ENCODE measurements around the gene PLET1.

PLET1 gene

GRCh38 chr11:112267188-112267591, 6.5 kb upstream of the PLET1 start:
- H3K9me2 ChIP-seq (replicated peaks; ENCODE audit: insufficient read depth, low read length) = no peaks in the 10 kb centered on the region
- no peaks in the 10 kb centered on the region for H3K79me2 ChIP-seq (ENCODE audit: low read length)
- TF ChIP-seq, protein P1, sequence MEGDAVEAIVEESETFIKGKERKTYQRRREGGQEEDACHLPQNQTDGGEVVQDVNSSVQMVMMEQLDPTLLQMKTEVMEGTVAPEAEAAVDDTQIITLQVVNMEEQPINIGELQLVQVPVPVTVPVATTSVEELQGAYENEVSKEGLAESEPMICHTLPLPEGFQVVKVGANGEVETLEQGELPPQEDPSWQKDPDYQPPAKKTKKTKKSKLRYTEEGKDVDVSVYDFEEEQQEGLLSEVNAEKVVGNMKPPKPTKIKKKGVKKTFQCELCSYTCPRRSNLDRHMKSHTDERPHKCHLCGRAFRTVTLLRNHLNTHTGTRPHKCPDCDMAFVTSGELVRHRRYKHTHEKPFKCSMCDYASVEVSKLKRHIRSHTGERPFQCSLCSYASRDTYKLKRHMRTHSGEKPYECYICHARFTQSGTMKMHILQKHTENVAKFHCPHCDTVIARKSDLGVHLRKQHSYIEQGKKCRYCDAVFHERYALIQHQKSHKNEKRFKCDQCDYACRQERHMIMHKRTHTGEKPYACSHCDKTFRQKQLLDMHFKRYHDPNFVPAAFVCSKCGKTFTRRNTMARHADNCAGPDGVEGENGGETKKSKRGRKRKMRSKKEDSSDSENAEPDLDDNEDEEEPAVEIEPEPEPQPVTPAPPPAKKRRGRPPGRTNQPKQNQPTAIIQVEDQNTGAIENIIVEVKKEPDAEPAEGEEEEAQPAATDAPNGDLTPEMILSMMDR (IDR thresholded peaks at IDR 0.05; ENCODE audit: low read length) = no peak
- TF ChIP-seq EZH2 (optimal IDR thresholded peaks at IDR 0.05; ENCODE audit: low read depth, low read length) (no peak), EZH2phosphoT487 (IDR thresholded peaks at IDR 0.05; ENCODE audit: low read length) (no peak)
- no peak for DNase-seq
- H3K4me2 ChIP-seq (ENCODE audit: low read depth, low read length) = no peak overlapping the region
- H3K9me3 ChIP-seq (replicated peaks; ENCODE audit: insufficient read depth, low read length) = no peaks in the 10 kb centered on the region
- no peak overlapping the region for H3K4me3 ChIP-seq (ENCODE audit: low read length)
- H3K4me1 ChIP-seq (ENCODE audit: low read length) = no peaks in the 10 kb centered on the region
- no peaks in the 10 kb centered on the region for H3K27me3 ChIP-seq (replicated peaks; ENCODE audit: insufficient read depth, low read length)
- no peak overlapping the region for H3K9ac ChIP-seq (ENCODE audit: low read length)
- no peaks in the 10 kb centered on the region for H3K36me3 ChIP-seq (replicated peaks; ENCODE audit: insufficient read depth, low read length)
- H3F3A ChIP-seq (ENCODE audit: insufficient read depth, low read length) = no peaks in the 10 kb centered on the region
- no peak overlapping the region for H3K27ac ChIP-seq (ENCODE audit: low read length)
- H2AFZ ChIP-seq (ENCODE audit: low read length) = no peak overlapping the region
- H4K20me1 ChIP-seq (ENCODE audit: insufficient read depth, low read length) = no peaks in the 10 kb centered on the region

GRCh38 chr11:112266410-112266778, 5.7 kb upstream of the PLET1 start:
- Histone ChIP-seq H3K4me2 (ENCODE audit: low read depth, low read length) (no peak overlapping the region), H3K36me3 (replicated peaks; ENCODE audit: insufficient read depth, low read length) (no peaks in the 10 kb centered on the region), H3K9ac (ENCODE audit: low read length) (no peak overlapping the region), H3K9me2 (replicated peaks; ENCODE audit: insufficient read depth, low read length) (no peaks in the 10 kb centered on the region), H4K20me1 (ENCODE audit: insufficient read depth, low read length) (no peaks in the 10 kb centered on the region), H3K27me3 (replicated peaks; ENCODE audit: insufficient read depth, low read length) (no peaks in the 10 kb centered on the region), H3K27ac (ENCODE audit: low read length) (no peak overlapping the region), H3K79me2 (ENCODE audit: low read length) (no peaks in the 10 kb centered on the region), H3K4me3 (ENCODE audit: low read length) (no peak overlapping the region), H3K9me3 (replicated peaks; ENCODE audit: insufficient read depth, low read length) (no peaks in the 10 kb centered on the region), H2AFZ (ENCODE audit: low read length) (no peak overlapping the region), H3F3A (ENCODE audit: insufficient read depth, low read length) (no peaks in the 10 kb centered on the region), H3K4me1 (ENCODE audit: low read length) (no peaks in the 10 kb centered on the region)
- no peak for DNase-seq
- TF ChIP-seq EZH2 (optimal IDR thresholded peaks at IDR 0.05; ENCODE audit: low read depth, low read length) = no peak
- TF ChIP-seq, protein P1 (IDR thresholded peaks at IDR 0.05; ENCODE audit: low read length) = no peak
- no peak for TF ChIP-seq EZH2phosphoT487 (IDR thresholded peaks at IDR 0.05; ENCODE audit: low read length)

DNA sequence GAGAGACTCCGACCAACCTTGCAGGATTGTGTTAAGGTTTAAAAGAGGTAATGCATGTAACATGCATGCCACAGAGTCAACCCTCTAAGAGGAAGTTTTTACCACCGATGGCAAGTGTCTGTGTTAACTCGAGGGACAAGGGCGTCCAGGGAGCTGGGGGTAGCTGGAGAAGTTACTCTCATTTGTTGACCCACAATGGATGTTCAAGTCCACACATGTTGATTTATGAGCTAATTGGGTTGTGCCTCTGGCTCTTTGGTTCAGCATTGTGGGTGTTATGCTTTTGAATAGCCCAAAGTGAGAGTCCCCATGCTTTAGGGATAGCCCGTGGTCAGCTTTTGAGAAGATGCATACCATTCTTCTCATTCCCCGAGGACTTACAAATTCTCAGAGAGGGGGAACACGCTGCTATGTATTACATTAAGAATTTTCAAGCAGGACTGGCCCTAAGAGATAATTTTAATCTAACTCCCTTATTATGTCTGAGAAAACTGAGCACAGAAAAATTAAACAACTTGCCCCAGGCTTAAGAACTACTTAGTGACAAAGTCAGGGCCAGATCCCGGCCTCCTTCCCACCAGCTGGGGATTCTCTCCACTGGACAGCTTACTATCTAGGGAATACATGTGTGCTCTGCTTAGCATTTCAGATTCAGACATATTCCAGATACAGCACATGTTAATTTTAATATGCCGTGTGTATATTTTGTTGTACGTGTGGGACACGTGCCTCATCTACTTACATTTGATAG, 5.2 kb upstream of the PLET1 start:
- Histone ChIP-seq H2AFZ (ENCODE audit: low read length) (no peak overlapping the region), H3K79me2 (ENCODE audit: low read length) (no peaks in the 10 kb centered on the region), H3K4me3 (ENCODE audit: low read length) (no peak overlapping the region), H3K9me2 (replicated peaks; ENCODE audit: insufficient read depth, low read length) (no peaks in the 10 kb centered on the region), H3K36me3 (replicated peaks; ENCODE audit: insufficient read depth, low read length) (no peaks in the 10 kb centered on the region), H3K9ac (ENCODE audit: low read length) (no peak overlapping the region), H3K27ac (ENCODE audit: low read length) (no peak overlapping the region), H4K20me1 (ENCODE audit: insufficient read depth, low read length) (no peaks in the 10 kb centered on the region), H3K4me1 (ENCODE audit: low read length) (no peaks in the 10 kb centered on the region), H3K4me2 (ENCODE audit: low read depth, low read length) (no peak overlapping the region), H3K9me3 (replicated peaks; ENCODE audit: insufficient read depth, low read length) (no peaks in the 10 kb centered on the region), H3F3A (ENCODE audit: insufficient read depth, low read length) (no peaks in the 10 kb centered on the region), H3K27me3 (replicated peaks; ENCODE audit: insufficient read depth, low read length) (no peaks in the 10 kb centered on the region)
- no peak for TF ChIP-seq EZH2phosphoT487 (IDR thresholded peaks at IDR 0.05; ENCODE audit: low read length)
- no peak for TF ChIP-seq EZH2 (optimal IDR thresholded peaks at IDR 0.05; ENCODE audit: low read depth, low read length)
- TF ChIP-seq, protein P1 (IDR thresholded peaks at IDR 0.05; ENCODE audit: low read length) = no peak
- DNase-seq = no peak

Data from MM.1S (cell line).